WTC11 (cell line): ENCODE data around the gene GLT1D1. TPM values are rescaled to one million over a fixed set of nuclear protein-coding genes. Genes with fewer than 3 reads are reported as not detected.
"Not testable (repeated sequence)": the region's sequence is repeated elsewhere in the genome, so short reads cannot be mapped to it uniquely, and the experiment has no call there.

Experiments used
- ATAC-seq: fragments of 200-7000 bp; cut with Tn5 transposase; 2 replicates; pipeline ENCODE4 v1.10.0; 2021; ENCODE audit warnings: mild to moderate bottlenecking, moderate library complexity
- CTCF ChIA-PET: fragments of 300-600 bp; sonication (Branson Sonifier 250); formaldehyde crosslinking; loops from one replicate; lab custom pipeline; 2021; ENCODE audit warnings: antibody characterized with exemption; lab: Charles Lee
- POLR2A ChIA-PET: fragments of 350-600 bp; sonication (Branson Sonifier 250); formaldehyde crosslinking; loops from one replicate; lab custom pipeline; 2021; ENCODE audit warnings: antibody characterized with exemption; lab: Charles Lee
- DNase-seq: peaks from one replicate; pipeline ENCODE4 v3.0.0; 2021; ENCODE audit warnings: low spot score
- H3K27ac Mint-ChIP-seq: 2 replicates; pipeline ENCODE4 v1.8.0; 2021; ENCODE audit warnings: mixed read lengths
- H3K27me3 Mint-ChIP-seq: 2 replicates; pipeline ENCODE4 v1.8.0; 2021; ENCODE audit warnings: low read depth, mild to moderate bottlenecking, moderate library complexity, mixed read lengths
- H3K36me3 Mint-ChIP-seq: 2 replicates; pipeline ENCODE4 v1.8.0; 2021; ENCODE audit warnings: mixed read lengths
- H3K4me1 Mint-ChIP-seq: 2 replicates; pipeline ENCODE4 v1.8.0; 2022; ENCODE audit warnings: mixed read lengths
- H3K4me3 Mint-ChIP-seq: 2 replicates; pipeline ENCODE4 v1.8.0; 2021; ENCODE audit warnings: mild to moderate bottlenecking, moderate library complexity, mixed read lengths
- H3K9me3 Mint-ChIP-seq: 2 replicates; pipeline ENCODE4 v1.8.0; 2021; ENCODE audit warnings: mixed read lengths
- ETV6 ChIP-seq: sonication (generic); formaldehyde crosslinking; IDR thresholded peaks from 2 replicates; pipeline ENCODE4 v1.8.1; 2022; ENCODE audit warnings: mild to moderate bottlenecking, missing genetic modification reagents
- JUN ChIP-seq: sonication (generic); formaldehyde crosslinking; IDR thresholded peaks from 2 replicates; pipeline ENCODE4 v1.8.0; 2023; ENCODE audit warnings: mild to moderate bottlenecking, missing genetic modification reagents
- MXD4 ChIP-seq: fragments of 250-450 bp; sonication (Bioruptor Pico); IDR thresholded peaks from 2 replicates; pipeline ENCODE4 v1.8.0; 2021; ENCODE audit warnings: mild to moderate bottlenecking, moderate library complexity, borderline replicate concordance
- MYBL2 ChIP-seq: sonication (generic); formaldehyde crosslinking; IDR thresholded peaks from 2 replicates; pipeline ENCODE4 v1.8.1; 2023; ENCODE audit warnings: mild to moderate bottlenecking, moderate library complexity, missing genetic modification reagents
- SMAD3 ChIP-seq: sonication (generic); formaldehyde crosslinking; IDR thresholded peaks from 2 replicates; pipeline ENCODE4 v1.8.0; 2022; ENCODE audit warnings: missing genetic modification reagents, mild to moderate bottlenecking, borderline replicate concordance
- TP53 ChIP-seq: sonication (generic); formaldehyde crosslinking; IDR thresholded peaks from 2 replicates; pipeline ENCODE4 v1.8.1; 2023; ENCODE audit warnings: mild to moderate bottlenecking, missing genetic modification reagents
- ZNF416 ChIP-seq: fragments of 250-450 bp; sonication (Bioruptor Pico); IDR thresholded peaks from 2 replicates; pipeline ENCODE4 v1.9.0; 2021; ENCODE audit warnings: mild to moderate bottlenecking, inconsistent platforms
- ZNF423 ChIP-seq: fragments of 250-450 bp; sonication (Bioruptor Pico); IDR thresholded peaks from 2 replicates; pipeline ENCODE4 v2.1.2; 2022; ENCODE audit warnings: mild to moderate bottlenecking, moderate library complexity
- total RNA-seq: library from RNA; stranded (reverse); gene quantifications from 3 replicates; pipeline ENCODE4 v1.2.3, GENCODE V29; 2021
- TF ChIP-seq, protein P1 (sequence below): sonication (generic); formaldehyde crosslinking; IDR thresholded peaks from 2 replicates; pipeline ENCODE4 v1.8.0; 2022; ENCODE audit warnings: mild to moderate bottlenecking, missing genetic modification reagents
- TF ChIP-seq, protein P2 (sequence below): sonication (generic); formaldehyde crosslinking; IDR thresholded peaks from 2 replicates; pipeline ENCODE4 v1.8.1; 2022; ENCODE audit warnings: missing genetic modification reagents, borderline replicate concordance
- TF ChIP-seq, protein P3 (sequence below): fragments of 250-450 bp; sonication (Bioruptor Pico); IDR thresholded peaks from 2 replicates; pipeline ENCODE4 v1.9.0; 2021; ENCODE audit warnings: mild to moderate bottlenecking
- TF ChIP-seq, protein P4 (sequence below): sonication (generic); formaldehyde crosslinking; IDR thresholded peaks from 2 replicates; pipeline ENCODE4 v1.8.1; 2023; ENCODE audit warnings: mild to moderate bottlenecking, missing genetic modification reagents, borderline replicate concordance
- TF ChIP-seq, protein P5 (sequence below): sonication (generic); formaldehyde crosslinking; conservative IDR thresholded peaks from 2 replicates; pipeline ENCODE4 v1.8.1; 2022; ENCODE audit warnings: mild to moderate bottlenecking, missing genetic modification reagents
- TF ChIP-seq, protein P6 (sequence below): sonication (generic); formaldehyde crosslinking; IDR thresholded peaks from 2 replicates; pipeline ENCODE4 v1.8.1; 2022; ENCODE audit warnings: mild to moderate bottlenecking, missing genetic modification reagents, moderate library complexity, borderline replicate concordance
- TF ChIP-seq, protein P7 (sequence below): sonication (generic); formaldehyde crosslinking; IDR thresholded peaks from 2 replicates; pipeline ENCODE4 v1.8.1; 2022; ENCODE audit warnings: low read depth, mild to moderate bottlenecking, moderate library complexity, missing genetic modification reagents, borderline replicate concordance
- TF ChIP-seq, protein P8 (sequence below): fragments of 250-450 bp; sonication (Bioruptor Pico); IDR thresholded peaks from 2 replicates; pipeline ENCODE4 v1.8.0; 2021; ENCODE audit warnings: mild to moderate bottlenecking

GLT1D1 gene
- total RNA-seq, 1 experiment from 2014 or later = 1.5 TPM

DNA sequence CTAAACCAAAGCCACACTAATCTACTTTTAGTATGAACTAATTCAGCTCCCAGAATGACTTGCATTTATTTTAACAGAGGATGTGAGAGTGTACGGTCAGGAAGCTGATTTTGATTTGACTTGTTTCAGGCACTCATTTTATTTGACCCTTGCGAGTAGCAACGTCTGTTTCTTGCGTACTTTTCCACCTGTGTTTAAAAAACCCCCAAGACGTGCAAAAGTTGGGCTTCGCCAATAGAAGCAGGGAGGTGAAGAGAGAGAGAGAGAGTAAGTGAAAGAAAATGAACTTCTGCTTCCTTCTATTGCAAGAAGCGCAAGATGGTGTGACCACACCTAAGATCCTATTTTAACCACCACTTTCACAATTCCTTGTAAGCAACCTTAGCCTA is 22.8 kb upstream of the GLT1D1 start:
- TF ChIP-seq ZNF416 (CRISPR knock-in tag) (no peak), ETV6 (no peak)
- H3K4me1 Mint-ChIP-seq = no peaks in the 10 kb centered on the region
- no peak overlapping the region for H3K27ac Mint-ChIP-seq
- peaks cover 40% of the 10 kb centered on the region for H3K9me3 Mint-ChIP-seq
- peaks cover 3% of the 10 kb centered on the region for H3K27me3 Mint-ChIP-seq
- ATAC-seq (no peak), DNase-seq (no peak)
- no peak overlapping the region for H3K4me3 Mint-ChIP-seq
- H3K36me3 Mint-ChIP-seq = peaks cover 50% of the 10 kb centered on the region
- CTCF ChIA-PET = no interaction called here
- POLR2A ChIA-PET = no interaction called here

DNA sequence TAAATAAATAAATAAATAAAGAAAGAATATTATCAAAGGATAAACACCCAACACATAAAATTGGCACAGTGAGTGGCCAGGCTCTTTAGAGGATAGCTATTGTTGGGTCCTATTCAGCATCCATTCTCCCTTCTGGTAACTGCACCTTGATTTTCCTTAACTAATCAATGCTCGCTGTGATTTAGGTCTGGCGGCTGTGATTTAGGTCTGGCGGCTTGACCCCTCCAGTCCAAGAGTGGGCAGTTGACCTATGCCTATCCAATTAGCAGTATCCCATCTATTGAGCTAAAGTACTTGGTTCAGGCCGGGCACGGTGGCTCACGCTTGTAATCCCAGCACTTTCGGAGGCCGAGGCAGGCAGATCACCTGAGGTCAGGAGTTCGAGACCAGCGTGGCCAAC is 19.9 kb upstream of the GLT1D1 start:
- ATAC-seq (no peak), DNase-seq (no peak)
- Mint-ChIP-seq H3K9me3 (peaks cover 37% of the 10 kb centered on the region), H3K4me3 (no peak overlapping the region), H3K36me3 (peaks cover 42% of the 10 kb centered on the region), H3K4me1 (no peaks in the 10 kb centered on the region), H3K27me3 (peaks cover 7% of the 10 kb centered on the region), H3K27ac (no peak overlapping the region)
- ChIA-PET CTCF (no interaction called here), POLR2A (no interaction called here)
- no peak for TF ChIP-seq TP53 (CRISPR knock-in tag)
- TF ChIP-seq, protein P1, sequence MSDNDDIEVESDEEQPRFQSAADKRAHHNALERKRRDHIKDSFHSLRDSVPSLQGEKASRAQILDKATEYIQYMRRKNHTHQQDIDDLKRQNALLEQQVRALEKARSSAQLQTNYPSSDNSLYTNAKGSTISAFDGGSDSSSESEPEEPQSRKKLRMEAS (CRISPR knock-in tag) = no peak
- no peak for TF ChIP-seq SMAD3 (CRISPR knock-in tag)
- TF ChIP-seq, protein P2, sequence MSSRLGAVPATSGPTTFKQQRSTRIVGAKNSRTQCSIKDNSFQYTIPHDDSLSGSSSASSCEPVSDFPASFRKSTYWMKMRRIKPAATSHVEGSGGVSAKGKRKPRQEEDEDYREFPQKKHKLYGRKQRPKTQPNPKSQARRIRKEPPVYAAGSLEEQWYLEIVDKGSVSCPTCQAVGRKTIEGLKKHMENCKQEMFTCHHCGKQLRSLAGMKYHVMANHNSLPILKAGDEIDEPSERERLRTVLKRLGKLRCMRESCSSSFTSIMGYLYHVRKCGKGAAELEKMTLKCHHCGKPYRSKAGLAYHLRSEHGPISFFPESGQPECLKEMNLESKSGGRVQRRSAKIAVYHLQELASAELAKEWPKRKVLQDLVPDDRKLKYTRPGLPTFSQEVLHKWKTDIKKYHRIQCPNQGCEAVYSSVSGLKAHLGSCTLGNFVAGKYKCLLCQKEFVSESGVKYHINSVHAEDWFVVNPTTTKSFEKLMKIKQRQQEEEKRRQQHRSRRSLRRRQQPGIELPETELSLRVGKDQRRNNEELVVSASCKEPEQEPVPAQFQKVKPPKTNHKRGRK (CRISPR knock-in tag) = no peak
- TF ChIP-seq JUN (CRISPR knock-in tag) = no peak
- TF ChIP-seq, protein P3, sequence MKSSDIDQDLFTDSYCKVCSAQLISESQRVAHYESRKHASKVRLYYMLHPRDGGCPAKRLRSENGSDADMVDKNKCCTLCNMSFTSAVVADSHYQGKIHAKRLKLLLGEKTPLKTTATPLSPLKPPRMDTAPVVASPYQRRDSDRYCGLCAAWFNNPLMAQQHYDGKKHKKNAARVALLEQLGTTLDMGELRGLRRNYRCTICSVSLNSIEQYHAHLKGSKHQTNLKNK (CRISPR knock-in tag) = no peak
- no peak for TF ChIP-seq MYBL2 (CRISPR knock-in tag)
- TF ChIP-seq, protein P4, sequence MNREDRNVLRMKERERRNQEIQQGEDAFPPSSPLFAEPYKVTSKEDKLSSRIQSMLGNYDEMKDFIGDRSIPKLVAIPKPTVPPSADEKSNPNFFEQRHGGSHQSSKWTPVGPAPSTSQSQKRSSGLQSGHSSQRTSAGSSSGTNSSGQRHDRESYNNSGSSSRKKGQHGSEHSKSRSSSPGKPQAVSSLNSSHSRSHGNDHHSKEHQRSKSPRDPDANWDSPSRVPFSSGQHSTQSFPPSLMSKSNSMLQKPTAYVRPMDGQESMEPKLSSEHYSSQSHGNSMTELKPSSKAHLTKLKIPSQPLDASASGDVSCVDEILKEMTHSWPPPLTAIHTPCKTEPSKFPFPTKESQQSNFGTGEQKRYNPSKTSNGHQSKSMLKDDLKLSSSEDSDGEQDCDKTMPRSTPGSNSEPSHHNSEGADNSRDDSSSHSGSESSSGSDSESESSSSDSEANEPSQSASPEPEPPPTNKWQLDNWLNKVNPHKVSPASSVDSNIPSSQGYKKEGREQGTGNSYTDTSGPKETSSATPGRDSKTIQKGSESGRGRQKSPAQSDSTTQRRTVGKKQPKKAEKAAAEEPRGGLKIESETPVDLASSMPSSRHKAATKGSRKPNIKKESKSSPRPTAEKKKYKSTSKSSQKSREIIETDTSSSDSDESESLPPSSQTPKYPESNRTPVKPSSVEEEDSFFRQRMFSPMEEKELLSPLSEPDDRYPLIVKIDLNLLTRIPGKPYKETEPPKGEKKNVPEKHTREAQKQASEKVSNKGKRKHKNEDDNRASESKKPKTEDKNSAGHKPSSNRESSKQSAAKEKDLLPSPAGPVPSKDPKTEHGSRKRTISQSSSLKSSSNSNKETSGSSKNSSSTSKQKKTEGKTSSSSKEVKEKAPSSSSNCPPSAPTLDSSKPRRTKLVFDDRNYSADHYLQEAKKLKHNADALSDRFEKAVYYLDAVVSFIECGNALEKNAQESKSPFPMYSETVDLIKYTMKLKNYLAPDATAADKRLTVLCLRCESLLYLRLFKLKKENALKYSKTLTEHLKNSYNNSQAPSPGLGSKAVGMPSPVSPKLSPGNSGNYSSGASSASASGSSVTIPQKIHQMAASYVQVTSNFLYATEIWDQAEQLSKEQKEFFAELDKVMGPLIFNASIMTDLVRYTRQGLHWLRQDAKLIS (CRISPR knock-in tag) = no peak
- TF ChIP-seq, protein P5, sequence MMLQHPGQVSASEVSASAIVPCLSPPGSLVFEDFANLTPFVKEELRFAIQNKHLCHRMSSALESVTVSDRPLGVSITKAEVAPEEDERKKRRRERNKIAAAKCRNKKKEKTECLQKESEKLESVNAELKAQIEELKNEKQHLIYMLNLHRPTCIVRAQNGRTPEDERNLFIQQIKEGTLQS (CRISPR knock-in tag) = no peak
- TF ChIP-seq, protein P6, sequence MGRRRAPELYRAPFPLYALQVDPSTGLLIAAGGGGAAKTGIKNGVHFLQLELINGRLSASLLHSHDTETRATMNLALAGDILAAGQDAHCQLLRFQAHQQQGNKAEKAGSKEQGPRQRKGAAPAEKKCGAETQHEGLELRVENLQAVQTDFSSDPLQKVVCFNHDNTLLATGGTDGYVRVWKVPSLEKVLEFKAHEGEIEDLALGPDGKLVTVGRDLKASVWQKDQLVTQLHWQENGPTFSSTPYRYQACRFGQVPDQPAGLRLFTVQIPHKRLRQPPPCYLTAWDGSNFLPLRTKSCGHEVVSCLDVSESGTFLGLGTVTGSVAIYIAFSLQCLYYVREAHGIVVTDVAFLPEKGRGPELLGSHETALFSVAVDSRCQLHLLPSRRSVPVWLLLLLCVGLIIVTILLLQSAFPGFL (CRISPR knock-in tag) = no peak
- TF ChIP-seq MXD4 (CRISPR knock-in tag) = no peak
- TF ChIP-seq, protein P7, sequence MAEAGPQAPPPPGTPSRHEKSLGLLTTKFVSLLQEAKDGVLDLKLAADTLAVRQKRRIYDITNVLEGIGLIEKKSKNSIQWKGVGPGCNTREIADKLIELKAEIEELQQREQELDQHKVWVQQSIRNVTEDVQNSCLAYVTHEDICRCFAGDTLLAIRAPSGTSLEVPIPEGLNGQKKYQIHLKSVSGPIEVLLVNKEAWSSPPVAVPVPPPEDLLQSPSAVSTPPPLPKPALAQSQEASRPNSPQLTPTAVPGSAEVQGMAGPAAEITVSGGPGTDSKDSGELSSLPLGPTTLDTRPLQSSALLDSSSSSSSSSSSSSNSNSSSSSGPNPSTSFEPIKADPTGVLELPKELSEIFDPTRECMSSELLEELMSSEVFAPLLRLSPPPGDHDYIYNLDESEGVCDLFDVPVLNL (CRISPR knock-in tag) = no peak
- TF ChIP-seq, protein P8, sequence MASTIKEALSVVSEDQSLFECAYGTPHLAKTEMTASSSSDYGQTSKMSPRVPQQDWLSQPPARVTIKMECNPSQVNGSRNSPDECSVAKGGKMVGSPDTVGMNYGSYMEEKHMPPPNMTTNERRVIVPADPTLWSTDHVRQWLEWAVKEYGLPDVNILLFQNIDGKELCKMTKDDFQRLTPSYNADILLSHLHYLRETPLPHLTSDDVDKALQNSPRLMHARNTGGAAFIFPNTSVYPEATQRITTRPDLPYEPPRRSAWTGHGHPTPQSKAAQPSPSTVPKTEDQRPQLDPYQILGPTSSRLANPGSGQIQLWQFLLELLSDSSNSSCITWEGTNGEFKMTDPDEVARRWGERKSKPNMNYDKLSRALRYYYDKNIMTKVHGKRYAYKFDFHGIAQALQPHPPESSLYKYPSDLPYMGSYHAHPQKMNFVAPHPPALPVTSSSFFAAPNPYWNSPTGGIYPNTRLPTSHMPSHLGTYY (CRISPR knock-in tag) = no peak
- no peak for TF ChIP-seq ZNF423 (CRISPR knock-in tag)

DNA sequence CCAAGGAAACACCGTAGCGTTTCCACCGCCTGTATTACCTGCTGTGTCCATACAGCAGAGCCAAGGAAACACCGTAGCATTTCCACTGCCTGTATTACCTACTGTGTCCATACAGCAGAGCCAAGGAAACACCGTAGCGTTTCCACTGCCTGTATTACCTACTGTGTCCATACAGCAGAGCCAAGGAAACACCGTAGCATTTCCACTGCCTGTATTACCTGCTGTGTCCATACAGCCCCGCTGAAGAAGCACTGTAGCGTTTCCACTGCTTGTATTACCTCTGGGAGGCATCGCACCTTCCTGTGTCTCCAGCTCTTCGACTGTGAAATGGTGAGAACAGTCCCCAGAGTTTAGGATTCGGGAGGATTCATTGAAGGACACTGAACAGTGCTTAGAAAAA is 13.4 kb upstream of the GLT1D1 start:
- H3K4me3 Mint-ChIP-seq, POLR2A ChIA-PET, CTCF ChIA-PET, DNase-seq, H3K27me3 Mint-ChIP-seq, ATAC-seq, H3K27ac Mint-ChIP-seq, H3K4me1 Mint-ChIP-seq: not testable (repeated sequence)
- Mint-ChIP-seq H3K36me3 (peaks cover 34% of the 10 kb centered on the region), H3K9me3 (peaks cover 41% of the 10 kb centered on the region)
